Vagina (tissue), 2 donors: Measurements from ENCODE around the gene KRT5.

ENCODE experiments used
- POLR2A ChIP-seq, 2 donors: fragments of 450-650 bp; IDR thresholded peaks; one replicate each; pipeline ENCODE4 v1.6.1; 2017; ENCODE audit warnings: antibody characterized with exemption in 2 of 2, mild to moderate bottlenecking in 2 of 2, moderate library complexity in 2 of 2
- POLR2AphosphoS5 ChIP-seq, 2 donors: sonication (generic); formaldehyde crosslinking; IDR thresholded peaks; one replicate each; pipeline ENCODE4 v1.9.0; 2017; ENCODE audit warnings: antibody characterized with exemption in 2 of 2, mild to moderate bottlenecking in 2 of 2, low read depth in 1 of 2; ENCODE audit not compliant: insufficient read depth in 1 of 2
- TF ChIP-seq, protein P1 (sequence below), 3 experiments: fragments of 450-650 bp in 2 of 3; fragments of 200-600 bp in 1 of 3; sonication (generic) in 1 of 3; IDR thresholded peaks; one replicate each; pipeline ENCODE4 v1.5.1; 2017 to 2019; ENCODE audit warnings: antibody characterized with exemption in 3 of 3, mild to moderate bottlenecking in 2 of 3, moderate library complexity in 2 of 3

GRCh38 chr12:52526511-52526951 is 6.3 kb upstream of the KRT5 start:
- TF ChIP-seq, protein P1, sequence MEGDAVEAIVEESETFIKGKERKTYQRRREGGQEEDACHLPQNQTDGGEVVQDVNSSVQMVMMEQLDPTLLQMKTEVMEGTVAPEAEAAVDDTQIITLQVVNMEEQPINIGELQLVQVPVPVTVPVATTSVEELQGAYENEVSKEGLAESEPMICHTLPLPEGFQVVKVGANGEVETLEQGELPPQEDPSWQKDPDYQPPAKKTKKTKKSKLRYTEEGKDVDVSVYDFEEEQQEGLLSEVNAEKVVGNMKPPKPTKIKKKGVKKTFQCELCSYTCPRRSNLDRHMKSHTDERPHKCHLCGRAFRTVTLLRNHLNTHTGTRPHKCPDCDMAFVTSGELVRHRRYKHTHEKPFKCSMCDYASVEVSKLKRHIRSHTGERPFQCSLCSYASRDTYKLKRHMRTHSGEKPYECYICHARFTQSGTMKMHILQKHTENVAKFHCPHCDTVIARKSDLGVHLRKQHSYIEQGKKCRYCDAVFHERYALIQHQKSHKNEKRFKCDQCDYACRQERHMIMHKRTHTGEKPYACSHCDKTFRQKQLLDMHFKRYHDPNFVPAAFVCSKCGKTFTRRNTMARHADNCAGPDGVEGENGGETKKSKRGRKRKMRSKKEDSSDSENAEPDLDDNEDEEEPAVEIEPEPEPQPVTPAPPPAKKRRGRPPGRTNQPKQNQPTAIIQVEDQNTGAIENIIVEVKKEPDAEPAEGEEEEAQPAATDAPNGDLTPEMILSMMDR (IDR thresholded peaks at IDR 0.05): no peak
- TF ChIP-seq POLR2A (IDR thresholded peaks at IDR 0.05) (no peak), POLR2AphosphoS5 (IDR thresholded peaks at IDR 0.05; ENCODE audit: insufficient read depth in 1 of 2, low read depth in 1 of 2) (no peak)
